Neural cell (in vitro differentiated cells): Measurements from ENCODE around the gene RPS15.

Experiments
- CTCF ChIP-seq: fragments of 450-650 bp; IDR thresholded peaks from 2 replicates; pipeline ENCODE4 v1.5.1; 2014; ENCODE audit warnings: antibody characterized with exemption, mild to moderate bottlenecking, moderate library complexity; ENCODE audit not compliant: poor library complexity, severe bottlenecking
- EP300 ChIP-seq: fragments of 450-650 bp; conservative IDR thresholded peaks from 2 replicates; pipeline ENCODE4 v1.6.1; 2014; ENCODE audit warnings: antibody characterized with exemption, mild to moderate bottlenecking, moderate library complexity; ENCODE audit not compliant: poor library complexity, severe bottlenecking
- EZH2 ChIP-seq: fragments of 200-600, 300-800 bp; shearing (Covaris generic), sonication (generic); IDR thresholded peaks from 2 replicates; pipeline ENCODE4 v1.6.1; 2014; ENCODE audit warnings: antibody characterized with exemption, low read length, borderline replicate concordance, mild to moderate bottlenecking; ENCODE audit not compliant: insufficient read depth, poor library complexity, severe bottlenecking
- MXI1 ChIP-seq: fragments of 450-650 bp; conservative IDR thresholded peaks from 2 replicates; pipeline ENCODE4 v1.6.1; 2014; ENCODE audit warnings: antibody characterized with exemption, mild to moderate bottlenecking; ENCODE audit not compliant: poor library complexity, severe bottlenecking
- POLR2AphosphoS5 ChIP-seq: IDR thresholded peaks from 2 replicates; pipeline ENCODE4 v1.6.1; 2012
- REST ChIP-seq: IDR thresholded peaks from 2 replicates; pipeline ENCODE4 v1.6.1; 2012; ENCODE audit warnings: borderline replicate concordance
- TAF1 ChIP-seq: IDR thresholded peaks from 2 replicates; pipeline ENCODE4 v1.6.1; 2012; ENCODE audit warnings: low read depth

GRCh38 chr19:1438933-1439354 is 748 bp downstream of the RPS15 start:
- TF ChIP-seq CTCF (no peak), EZH2 (no peak), EP300 (no peak), MXI1 (no peak), POLR2AphosphoS5 (no peak), TAF1 (no peak), REST (no peak)
